Omental fat pad (tissue), 4 donors: Measurements from ENCODE around the gene KCNK5. TPM values are rescaled to one million over a fixed set of nuclear protein-coding genes. Genes with fewer than 3 reads are reported as not detected.

Experiments used
- ATAC-seq: fragments of 150-250 bp; one replicate; pipeline ENCODE4 v1.9.1; 2016; ENCODE audit warnings: mild to moderate bottlenecking, moderate library complexity; ENCODE audit not compliant: low FRiP score
- DNase-seq: peaks from one replicate; pipeline ENCODE4 v3.0.0-alpha.2; 2019; ENCODE audit warnings: low spot score
- CTCF ChIP-seq, 3 donors: fragments of 450-650 bp; IDR thresholded peaks; one replicate each; pipeline ENCODE4 v1.5.1; 2016 to 2017; ENCODE audit warnings: antibody characterized with exemption in 3 of 3, mild to moderate bottlenecking in 3 of 3, moderate library complexity in 2 of 3
- total RNA-seq, 4 donors: library from RNA; depleted of rRNA; stranded (reverse); fragments of >200 nt; gene quantifications; one replicate each; pipeline ENCODE4 v1.1.0, GENCODE V29; 2016

Gene KCNK5
- total RNA-seq, 4 donors from 2014 or later: 1.7 to 10.9 (median 4.1) TPM

GRCh38 chr6:39188571-39188970 is 40.7 kb downstream of the KCNK5 start:
- no peak for TF ChIP-seq CTCF (IDR thresholded peaks at IDR 0.05)
- ATAC-seq (no peak), DNase-seq (no peak)

- no peak for TF ChIP-seq CTCF (IDR thresholded peaks at IDR 0.05)
- DNase-seq (no peak), ATAC-seq (no peak)
Observed at GRCh38 chr6:39188098-39188450, 41.2 kb downstream of the KCNK5 start.

DNA sequence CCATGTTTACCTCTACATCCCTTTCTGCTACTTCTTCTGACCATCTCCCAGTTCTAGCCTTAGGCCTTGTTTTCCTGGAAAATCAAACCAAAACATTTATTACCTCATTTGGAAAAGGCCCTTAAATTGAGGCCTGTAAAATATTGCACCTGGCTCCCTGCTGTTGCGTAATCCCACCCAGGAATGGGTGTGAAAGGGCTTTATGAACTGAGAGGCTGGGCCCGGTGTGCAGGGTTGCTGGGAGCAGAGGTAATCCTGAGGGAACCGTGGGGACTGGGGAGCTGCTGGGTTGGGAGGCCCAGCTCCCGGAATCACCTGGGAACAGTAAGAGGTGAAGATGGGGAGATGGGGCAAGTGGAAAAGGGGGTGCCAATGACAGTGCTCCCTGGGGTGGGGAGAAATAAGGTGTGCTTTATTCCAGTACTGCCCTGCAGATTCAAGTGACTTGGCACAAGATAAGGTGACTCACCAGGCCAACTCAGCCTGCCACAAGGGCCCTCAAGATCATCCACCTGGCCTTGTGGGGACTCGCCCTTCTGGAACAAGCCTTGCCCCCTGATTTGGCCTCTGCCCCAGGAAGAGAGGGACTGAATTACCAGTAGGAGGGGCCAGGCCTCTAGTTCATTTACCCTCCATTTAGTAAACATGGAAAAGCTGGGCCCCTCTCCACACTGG is 44.2 kb downstream of the KCNK5 start:
- ATAC-seq (no peak), DNase-seq (no peak)
- TF ChIP-seq CTCF (IDR thresholded peaks at IDR 0.05): no peak

- ATAC-seq: no peak
- DNase-seq: no peak
- no peak for TF ChIP-seq CTCF (IDR thresholded peaks at IDR 0.05)
Observed at GRCh38 chr6:39182604-39183003, 46.7 kb downstream of the KCNK5 start.

GRCh38 chr6:39181826-39182225 is 47.4 kb downstream of the KCNK5 start:
- DNase-seq: no peak
- no peak for ATAC-seq
- TF ChIP-seq CTCF (IDR thresholded peaks at IDR 0.05): no peak

DNA sequence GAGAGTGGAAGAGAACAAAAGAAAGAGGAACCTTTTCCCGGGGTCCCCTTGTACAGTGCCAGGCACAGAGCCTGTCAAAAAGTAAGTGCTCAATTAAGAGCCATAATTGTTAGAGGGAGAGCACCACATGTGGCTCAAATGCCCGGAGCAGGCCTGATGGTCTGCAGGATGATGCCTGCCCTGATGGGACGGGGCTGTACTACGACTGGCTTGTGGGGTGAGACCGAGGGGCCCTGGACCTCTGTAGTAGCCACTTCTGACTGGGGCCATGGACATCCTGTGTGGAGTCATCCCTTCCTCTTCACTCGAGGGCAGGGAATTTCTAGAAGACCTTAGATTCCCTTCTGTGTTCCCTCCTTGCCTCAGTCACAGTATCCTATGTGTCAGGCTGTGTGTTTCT is 47.9 kb downstream of the KCNK5 start:
- DNase-seq (no peak), ATAC-seq (no peak)
- TF ChIP-seq CTCF (IDR thresholded peaks at IDR 0.05): no peak

- DNase-seq (no peak), ATAC-seq (no peak)
- no peak for TF ChIP-seq CTCF (IDR thresholded peaks at IDR 0.05)
Observed at GRCh38 chr6:39178804-39179203, 50.5 kb downstream of the KCNK5 start.
